HFFc6 (cell line): ENCODE data around the gene ARHGAP15. TPM values are rescaled to one million over a fixed set of nuclear protein-coding genes. Genes with fewer than 3 reads are reported as not detected.

ENCODE experiments used
- DNase-seq: peaks from one replicate; pipeline ENCODE4 v3.0.0-alpha.2; 2018
- H3K27ac Mint-ChIP-seq: 2 replicates; pipeline ENCODE4 v1.8.0; 2020; ENCODE audit warnings: mild to moderate bottlenecking, mixed read lengths
- H3K27me3 Mint-ChIP-seq: 2 replicates; pipeline ENCODE4 v1.8.0; 2021; ENCODE audit warnings: mild to moderate bottlenecking, moderate library complexity, mixed read lengths; ENCODE audit not compliant: insufficient read depth
- H3K36me3 Mint-ChIP-seq: 2 replicates; pipeline ENCODE4 v1.8.0; 2021; ENCODE audit warnings: low read depth, mixed read lengths
- H3K4me1 Mint-ChIP-seq: 2 replicates; pipeline ENCODE4 v1.8.0; 2020; ENCODE audit warnings: low read depth, mixed read lengths
- H3K4me3 Mint-ChIP-seq: 2 replicates; pipeline ENCODE4 v1.8.0; 2020; ENCODE audit warnings: mild to moderate bottlenecking, moderate library complexity, mixed read lengths
- H3K9me3 Mint-ChIP-seq: 2 replicates; pipeline ENCODE4 v1.8.0; 2020; ENCODE audit warnings: mild to moderate bottlenecking, mixed read lengths
- CTCF ChIP-seq: fragments of 200-600 bp; sonication (generic); IDR thresholded peaks from 2 replicates; pipeline ENCODE4 v1.5.0; 2021; ENCODE audit warnings: antibody characterized with exemption, mild to moderate bottlenecking
- total RNA-seq, 6 experiments: library from RNA; stranded (reverse); fragmentation: NEBNext Ultra II Directional; extraction: Animal tissue kit (Norgen Biotek cat#: 25700); gene quantifications; 2 replicates in 1 of 6; 3 replicates in 5 of 6; pipeline ENCODE4 v1.2.3, GENCODE V29; 2021

ARHGAP15 gene
- total RNA-seq, 6 experiments from 2014 or later = not detected

DNA sequence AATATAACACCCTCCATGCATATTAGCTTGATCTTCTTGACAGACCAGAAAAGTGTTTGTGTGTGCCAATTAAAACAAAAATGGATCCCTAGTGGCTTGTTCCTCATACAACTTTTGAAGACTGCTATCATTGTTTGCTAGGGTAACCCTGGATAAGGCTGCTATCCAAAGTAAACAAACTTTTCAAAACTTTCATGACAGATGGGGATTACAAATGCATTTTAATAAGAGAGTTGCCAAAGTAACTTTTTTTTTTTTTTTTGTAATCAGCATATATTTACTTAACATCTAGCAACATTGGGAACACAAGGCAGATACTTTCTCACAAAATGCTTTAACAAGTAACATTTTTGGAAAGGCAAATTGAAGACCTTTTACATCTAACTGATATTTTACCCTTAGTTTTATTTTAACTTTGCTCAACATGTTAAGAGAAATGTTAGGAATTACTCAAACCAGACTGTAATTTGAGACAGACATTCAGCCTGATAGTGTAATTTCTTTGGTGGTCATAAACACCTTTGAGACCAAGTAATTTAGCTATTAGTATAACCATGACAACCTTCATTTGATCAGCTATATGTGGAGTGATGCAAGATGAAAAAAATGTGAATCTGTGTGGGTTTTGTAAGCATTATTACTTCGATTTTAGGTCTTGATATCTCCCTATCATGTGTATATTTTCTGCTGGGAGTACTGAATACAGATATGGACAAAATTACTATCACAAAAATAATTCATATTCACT is 300.9 kb downstream of the ARHGAP15 start:
- Mint-ChIP-seq H3K36me3 (no peaks in the 10 kb centered on the region; the same call in 1 of the 2 replicates), H3K27me3 (no peaks in the 10 kb centered on the region; the same call in 1 of the 2 replicates), H3K4me3 (no peak overlapping the region), H3K9me3 (no peaks in the 10 kb centered on the region), H3K27ac (no peak overlapping the region), H3K4me1 (peaks cover 97% of the 10 kb centered on the region)
- no peak for TF ChIP-seq CTCF
- DNase-seq = no peak

GRCh38 chr2:143431316-143431715 is 302.1 kb downstream of the ARHGAP15 start:
- Mint-ChIP-seq H3K4me3 (peak overlapping the region; percentile 68), H3K27me3 (no peaks in the 10 kb centered on the region; the same call in 1 of the 2 replicates)

GRCh38 chr2:143433251-143433650 is 304.0 kb downstream of the ARHGAP15 start:
- Mint-ChIP-seq H3K27ac (no peak overlapping the region), H3K4me1 (peaks cover 73% of the 10 kb centered on the region), H3K36me3 (no peaks in the 10 kb centered on the region; the same call in 1 of the 2 replicates), H3K27me3 (no peaks in the 10 kb centered on the region; the same call in 1 of the 2 replicates), H3K4me3 (no peak overlapping the region), H3K9me3 (no peaks in the 10 kb centered on the region)
- DNase-seq = peak; percentile 33
- peak; percentile 38; the same call in 1 of the 2 replicates for TF ChIP-seq CTCF

More at GRCh38 chr2:143431316-143431715, 302.1 kb downstream of the ARHGAP15 start:
- Mint-ChIP-seq H3K36me3 (no peaks in the 10 kb centered on the region; the same call in 1 of the 2 replicates), H3K4me1 (peaks cover 92% of the 10 kb centered on the region), H3K9me3 (no peaks in the 10 kb centered on the region), H3K27ac (peak overlapping the region; percentile 62)
- TF ChIP-seq CTCF = no peak
- peak; percentile 47 for DNase-seq

DNA sequence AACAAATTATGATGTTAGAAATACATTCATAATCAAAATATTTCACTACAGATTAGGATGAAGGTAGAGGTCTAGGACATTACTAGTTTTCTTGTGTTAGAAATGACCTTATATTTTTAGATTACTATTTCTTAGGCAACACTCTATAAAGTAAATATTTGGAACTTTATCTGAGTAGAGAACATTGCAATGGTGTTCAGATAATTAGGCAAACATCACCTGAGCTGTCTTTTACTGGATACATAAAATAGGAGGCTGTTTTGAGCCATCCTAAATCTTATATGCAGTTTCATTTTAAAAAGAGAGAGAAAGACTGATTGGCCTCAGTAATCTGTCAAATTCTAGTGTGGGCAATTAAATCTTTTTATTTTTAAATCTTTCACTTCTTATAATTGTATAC is 304.6 kb downstream of the ARHGAP15 start:
- no peak overlapping the region for H3K4me3 Mint-ChIP-seq
- H3K9me3 Mint-ChIP-seq = no peaks in the 10 kb centered on the region
- H3K4me1 Mint-ChIP-seq = peaks cover 73% of the 10 kb centered on the region
- DNase-seq = no peak
- no peak for TF ChIP-seq CTCF
- H3K27me3 Mint-ChIP-seq = no peaks in the 10 kb centered on the region
- H3K27ac Mint-ChIP-seq = no peak overlapping the region
- H3K36me3 Mint-ChIP-seq = no peaks in the 10 kb centered on the region

- Mint-ChIP-seq H3K9me3 (no peaks in the 10 kb centered on the region), H3K27ac (no peak overlapping the region), H3K4me1 (peaks cover 67% of the 10 kb centered on the region), H3K4me3 (peak overlapping the region; percentile 22; the same call in 1 of the 2 replicates), H3K36me3 (no peaks in the 10 kb centered on the region), H3K27me3 (no peaks in the 10 kb centered on the region)
- no peak for TF ChIP-seq CTCF
- no peak for DNase-seq
These were observed 305.2 kb downstream of the ARHGAP15 start for GRCh38 chr2:143434445-143434844.
